ENCODE data around the gene TMEM19.

The TMEM19 gene

GRCh38 chr12:71640316-71640715 lies 45.6 kb upstream of the TMEM19 start:
- no peak overlapping the region for H2BK5ac ChIP-seq (ENCODE audit: low read depth, low read length, poor library complexity)
- no peaks in the 10 kb centered on the region for H3K27me3 ChIP-seq (ENCODE audit: insufficient read depth, low read length)
- H3K4me2 ChIP-seq (ENCODE audit: low read length), result no peak overlapping the region
- no peak overlapping the region for H3K14ac ChIP-seq (ENCODE audit: low read length)
- no peak overlapping the region for H3K4ac ChIP-seq (ENCODE audit: low read depth, low read length)
- H4K91ac ChIP-seq (ENCODE audit: low read depth, low read length), result no peak overlapping the region
- H3K36me3 ChIP-seq (ENCODE audit: control insufficient read depth in 1 of 2, insufficient read depth in 2 of 2, low read length in 2 of 2), result peaks cover 18 to 25% of the 10 kb centered on the region in 2 experiments
- H3K23ac ChIP-seq (ENCODE audit: low read length), result peak overlapping the region; percentile 30
- H2AK5ac ChIP-seq (ENCODE audit: low read length), result no peak overlapping the region
- DNase-seq, result peak; percentile 18 to 60
- no peaks in the 10 kb centered on the region for H3K79me1 ChIP-seq (ENCODE audit: low read length)
- H3K18ac ChIP-seq (ENCODE audit: low read length), result no peak overlapping the region
- no peak overlapping the region for H3K4me3 ChIP-seq (ENCODE audit: low read depth, low read length)
- no peak overlapping the region for H2BK12ac ChIP-seq (ENCODE audit: low read length)
- H4K8ac ChIP-seq (ENCODE audit: low read depth, low read length), result no peak overlapping the region
- no peaks in the 10 kb centered on the region for H3K4me1 ChIP-seq (ENCODE audit: control insufficient read depth in 1 of 2, insufficient read depth in 2 of 2, low read length in 2 of 2)
- no peak overlapping the region for H2BK120ac ChIP-seq (ENCODE audit: insufficient read depth, low read length, poor library complexity)
- no peak overlapping the region for H3K9ac ChIP-seq (ENCODE audit: low read length)
- no peaks in the 10 kb centered on the region for H3K79me2 ChIP-seq (ENCODE audit: control insufficient read depth, insufficient read depth, low read length, poor library complexity)
- no CpG with 5 or more reads among the region's 2 CpGs for WGBS (ENCODE audit: extremely low coverage, insufficient coverage, insufficient read length)
- no peak overlapping the region for H4K12ac ChIP-seq (ENCODE audit: low read depth, low read length)
- H2AFZ ChIP-seq (ENCODE audit: insufficient read depth, low read length, poor library complexity), result no peak overlapping the region
- no peaks in the 10 kb centered on the region for H3K9me3 ChIP-seq (ENCODE audit: insufficient read depth, low read depth, low read length)
- no peak overlapping the region for H3K27ac ChIP-seq (ENCODE audit: low read depth, low read length)

- Histone ChIP-seq H3K79me2 (ENCODE audit: control insufficient read depth, insufficient read depth, low read length, poor library complexity) (no peaks in the 10 kb centered on the region), H4K91ac (ENCODE audit: low read depth, low read length) (no peak overlapping the region), H3K9me3 (ENCODE audit: insufficient read depth, low read depth, low read length) (no peaks in the 10 kb centered on the region), H3K4ac (ENCODE audit: low read depth, low read length) (no peak overlapping the region), H4K8ac (ENCODE audit: low read depth, low read length) (no peak overlapping the region), H2AK5ac (ENCODE audit: low read length) (no peak overlapping the region), H3K79me1 (ENCODE audit: low read length) (no peaks in the 10 kb centered on the region), H3K9ac (ENCODE audit: low read length) (no peak overlapping the region), H3K27me3 (ENCODE audit: insufficient read depth, low read length) (no peaks in the 10 kb centered on the region), H3K4me3 (ENCODE audit: low read depth, low read length) (no peak overlapping the region), H2AFZ (ENCODE audit: insufficient read depth, low read length, poor library complexity) (no peak overlapping the region), H4K12ac (ENCODE audit: low read depth, low read length) (no peak overlapping the region), H3K27ac (ENCODE audit: low read depth, low read length) (no peak overlapping the region), H3K4me2 (ENCODE audit: low read length) (no peak overlapping the region), H3K14ac (ENCODE audit: low read length) (no peak overlapping the region), H3K23ac (ENCODE audit: low read length) (no peak overlapping the region), H3K4me1 (ENCODE audit: control insufficient read depth in 1 of 2, insufficient read depth in 2 of 2, low read length in 2 of 2) (no peaks in the 10 kb centered on the region), H2BK12ac (ENCODE audit: low read length) (no peak overlapping the region), H2BK5ac (ENCODE audit: low read depth, low read length, poor library complexity) (no peak overlapping the region), H3K18ac (ENCODE audit: low read length) (no peak overlapping the region), H3K36me3 (ENCODE audit: control insufficient read depth in 1 of 2, insufficient read depth in 2 of 2, low read length in 2 of 2) (peaks cover 18 to 24% of the 10 kb centered on the region in 2 experiments), H2BK120ac (ENCODE audit: insufficient read depth, low read length, poor library complexity) (no peak overlapping the region)
- DNase-seq, result peak in 1 of 2 donors; percentile 7
- WGBS (ENCODE audit: extremely low coverage, insufficient coverage, insufficient read length), result no CpG with 5 or more reads among the region's 2 CpGs
These were observed 44.5 kb upstream of the TMEM19 start for GRCh38 chr12:71641390-71641789.

GRCh38 chr12:71642264-71642663 lies 43.6 kb upstream of the TMEM19 start:
- Histone ChIP-seq H2AFZ (ENCODE audit: insufficient read depth, low read length, poor library complexity) (no peak overlapping the region), H4K91ac (ENCODE audit: low read depth, low read length) (no peak overlapping the region), H3K4ac (ENCODE audit: low read depth, low read length) (no peak overlapping the region), H3K4me3 (ENCODE audit: low read depth, low read length) (no peak overlapping the region), H3K27me3 (ENCODE audit: insufficient read depth, low read length) (no peaks in the 10 kb centered on the region), H3K9me3 (ENCODE audit: insufficient read depth, low read depth, low read length) (no peaks in the 10 kb centered on the region), H2BK5ac (ENCODE audit: low read depth, low read length, poor library complexity) (no peak overlapping the region), H4K12ac (ENCODE audit: low read depth, low read length) (no peak overlapping the region), H3K9ac (ENCODE audit: low read length) (no peak overlapping the region), H3K4me2 (ENCODE audit: low read length) (no peak overlapping the region), H3K18ac (ENCODE audit: low read length) (no peak overlapping the region), H3K36me3 (ENCODE audit: control insufficient read depth in 1 of 2, insufficient read depth in 2 of 2, low read length in 2 of 2) (peaks cover 19 to 22% of the 10 kb centered on the region in 2 experiments), H3K79me1 (ENCODE audit: low read length) (no peaks in the 10 kb centered on the region), H4K8ac (ENCODE audit: low read depth, low read length) (no peak overlapping the region), H2BK12ac (ENCODE audit: low read length) (no peak overlapping the region), H3K4me1 (ENCODE audit: control insufficient read depth in 1 of 2, insufficient read depth in 2 of 2, low read length in 2 of 2) (no peaks in the 10 kb centered on the region), H2AK5ac (ENCODE audit: low read length) (no peak overlapping the region), H2BK120ac (ENCODE audit: insufficient read depth, low read length, poor library complexity) (no peak overlapping the region), H3K27ac (ENCODE audit: low read depth, low read length) (no peak overlapping the region), H3K79me2 (ENCODE audit: control insufficient read depth, insufficient read depth, low read length, poor library complexity) (no peaks in the 10 kb centered on the region), H3K14ac (ENCODE audit: low read length) (no peak overlapping the region), H3K23ac (ENCODE audit: low read length) (no peak overlapping the region)
- WGBS (ENCODE audit: extremely low coverage, insufficient coverage, insufficient read length), result no CpG with 5 or more reads among the region's 2 CpGs
- peak; percentile 76 to 97 for DNase-seq

GRCh38 chr12:71645268-71645667 lies 40.6 kb upstream of the TMEM19 start:
- Histone ChIP-seq H3K4ac (ENCODE audit: low read depth, low read length) (no peak overlapping the region), H4K91ac (ENCODE audit: low read depth, low read length) (no peak overlapping the region), H2BK120ac (ENCODE audit: insufficient read depth, low read length, poor library complexity) (no peak overlapping the region), H2BK12ac (ENCODE audit: low read length) (no peak overlapping the region), H3K9ac (ENCODE audit: low read length) (no peak overlapping the region), H2AK5ac (ENCODE audit: low read length) (no peak overlapping the region), H3K9me3 (ENCODE audit: insufficient read depth, low read depth, low read length) (no peaks in the 10 kb centered on the region), H3K79me1 (ENCODE audit: low read length) (no peaks in the 10 kb centered on the region), H3K79me2 (ENCODE audit: control insufficient read depth, insufficient read depth, low read length, poor library complexity) (no peaks in the 10 kb centered on the region), H3K18ac (ENCODE audit: low read length) (no peak overlapping the region), H3K23ac (ENCODE audit: low read length) (no peak overlapping the region), H3K36me3 (ENCODE audit: control insufficient read depth in 1 of 2, insufficient read depth in 2 of 2, low read length in 2 of 2) (peaks cover 16 to 24% of the 10 kb centered on the region in 2 experiments), H3K14ac (ENCODE audit: low read length) (no peak overlapping the region), H2AFZ (ENCODE audit: insufficient read depth, low read length, poor library complexity) (no peak overlapping the region), H3K27me3 (ENCODE audit: insufficient read depth, low read length) (no peaks in the 10 kb centered on the region), H3K27ac (ENCODE audit: low read depth, low read length) (no peak overlapping the region), H2BK5ac (ENCODE audit: low read depth, low read length, poor library complexity) (no peak overlapping the region), H3K4me1 (ENCODE audit: control insufficient read depth in 1 of 2, insufficient read depth in 2 of 2, low read length in 2 of 2) (no peaks in the 10 kb centered on the region), H3K4me2 (ENCODE audit: low read length) (no peak overlapping the region), H3K4me3 (ENCODE audit: low read depth, low read length) (no peak overlapping the region), H4K8ac (ENCODE audit: low read depth, low read length) (no peak overlapping the region), H4K12ac (ENCODE audit: low read depth, low read length) (no peak overlapping the region)
- WGBS (ENCODE audit: extremely low coverage, insufficient coverage, insufficient read length), result no CpG with 5 or more reads among the region's 3 CpGs
- no peak for DNase-seq

Data from trophoblast cell (in vitro differentiated cells and primary cell).